Tongue (tissue), 2 donors: ENCODE measurements around the gene FHIT. TPM values are rescaled to one million over a fixed set of nuclear protein-coding genes. Genes with fewer than 3 reads are reported as not detected.
"Not testable (repeated sequence)": the region's sequence is repeated elsewhere in the genome, so short reads cannot be mapped to it uniquely, and the experiment has no call there.

Experiments
- DNase-seq: peaks from one replicate; pipeline ENCODE4 v3.0.0-alpha.2; 2015
- total RNA-seq: library from RNA; depleted of rRNA; stranded (reverse); fragments of >200 nt; gene quantifications from one replicate; pipeline ENCODE4 v1.2.3, GENCODE V29; 2014

The FHIT gene
- total RNA-seq, 1 donor from 2014 or later = 7.4 TPM

GRCh38 chr3:60703956-60704736 is 547.1 kb downstream of the FHIT start:
- DNase-seq = no peak

- DNase-seq = no peak
These were observed 548.2 kb downstream of the FHIT start for GRCh38 chr3:60703008-60703407.

- DNase-seq = no peak
These were observed 553.1 kb downstream of the FHIT start for GRCh38 chr3:60698117-60698516.

- DNase-seq = no peak
These were observed 554.1 kb downstream of the FHIT start for GRCh38 chr3:60697132-60697531.

GRCh38 chr3:60696428-60697125 is 554.7 kb downstream of the FHIT start:
- DNase-seq = no peak

- no peak for DNase-seq
These were observed 575.8 kb downstream of the FHIT start for GRCh38 chr3:60675424-60675823.

GRCh38 chr3:60674870-60675269 is 576.4 kb downstream of the FHIT start:
- DNase-seq = no peak

- DNase-seq = no peak
These were observed 578.1 kb downstream of the FHIT start for GRCh38 chr3:60673123-60673522.

DNA sequence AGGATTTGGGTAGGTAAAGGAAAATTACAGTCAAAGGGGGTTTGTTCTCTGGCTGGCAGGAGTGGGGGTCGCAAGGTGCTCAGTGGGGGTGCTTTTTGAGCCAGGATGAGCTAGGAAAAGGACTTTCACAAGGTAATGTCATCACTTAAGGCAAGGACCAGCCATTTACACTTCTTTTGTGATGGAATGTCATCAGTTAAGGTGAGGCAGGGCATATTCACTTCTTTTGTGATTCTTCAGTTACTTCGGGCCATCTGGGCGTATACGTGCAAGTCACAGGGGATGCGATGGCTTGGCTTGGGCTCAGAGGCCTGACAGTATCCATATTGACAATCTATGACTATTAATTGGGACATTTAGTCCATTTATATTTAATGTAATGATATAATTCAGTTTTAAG is 578.9 kb downstream of the FHIT start:
- DNase-seq = not testable (repeated sequence)

GRCh38 chr3:60669636-60670035 is 581.6 kb downstream of the FHIT start:
- DNase-seq = no peak

DNA sequence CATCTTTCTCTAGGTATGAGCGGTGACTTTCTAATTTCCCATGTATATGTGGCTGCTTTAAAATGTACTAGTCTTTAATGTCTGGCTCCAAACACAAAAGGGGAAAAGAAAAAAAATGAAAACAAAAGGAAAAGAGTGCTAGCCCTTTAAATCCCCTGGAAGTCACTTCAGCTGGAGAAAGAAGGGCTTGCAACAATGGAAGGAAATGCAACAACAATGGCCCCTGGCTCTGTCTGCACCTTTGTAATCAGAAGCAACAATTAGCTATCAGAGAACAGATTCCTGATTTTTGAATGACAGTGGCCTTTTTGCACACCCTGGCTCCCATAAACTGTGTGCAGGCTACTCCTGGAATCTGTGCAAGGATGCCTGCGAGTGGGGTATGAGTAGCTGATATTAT is 591.2 kb downstream of the FHIT start:
- no peak for DNase-seq

DNA sequence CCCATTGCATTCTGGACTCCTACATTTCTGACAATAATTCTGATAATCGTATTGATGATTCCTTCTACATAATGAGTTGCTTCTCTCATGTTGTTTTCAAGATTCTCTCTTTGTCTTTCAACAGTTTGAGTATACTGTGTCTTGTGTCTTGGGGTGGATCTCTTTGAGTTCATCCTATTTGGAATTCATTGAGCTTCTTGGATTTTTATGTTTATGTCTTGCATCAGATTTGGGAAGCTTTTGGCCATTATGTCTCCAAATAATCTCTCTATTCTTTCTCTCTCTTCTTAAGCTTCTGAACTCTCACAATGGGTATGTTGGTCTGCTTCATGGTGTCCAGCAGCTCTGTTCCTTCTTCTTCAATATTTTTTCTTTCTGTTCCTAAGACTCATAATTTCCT is 592.2 kb downstream of the FHIT start:
- DNase-seq = no peak

DNA sequence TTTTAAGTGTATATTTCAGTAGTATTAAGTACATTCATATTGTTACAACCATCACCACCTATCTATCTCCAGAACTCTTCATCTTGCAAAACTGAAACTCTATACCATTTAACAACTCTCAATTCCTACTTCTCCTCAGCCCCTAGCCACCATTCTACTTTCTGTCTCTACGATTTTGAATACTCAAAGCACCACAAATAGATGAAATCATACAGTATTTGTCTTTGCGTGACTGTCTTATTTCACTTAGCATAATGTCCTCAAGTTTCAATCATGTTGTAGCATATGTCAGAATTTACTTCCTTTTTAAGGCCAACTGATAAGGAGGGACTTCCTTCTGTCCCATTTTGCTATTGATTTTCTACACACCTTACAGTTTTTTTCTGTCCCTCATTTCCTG is 593.3 kb downstream of the FHIT start:
- no peak for DNase-seq

GRCh38 chr3:60652829-60653228 is 598.4 kb downstream of the FHIT start:
- no peak for DNase-seq

- no peak for DNase-seq
These were observed 599.5 kb downstream of the FHIT start for GRCh38 chr3:60651799-60652198.

DNA sequence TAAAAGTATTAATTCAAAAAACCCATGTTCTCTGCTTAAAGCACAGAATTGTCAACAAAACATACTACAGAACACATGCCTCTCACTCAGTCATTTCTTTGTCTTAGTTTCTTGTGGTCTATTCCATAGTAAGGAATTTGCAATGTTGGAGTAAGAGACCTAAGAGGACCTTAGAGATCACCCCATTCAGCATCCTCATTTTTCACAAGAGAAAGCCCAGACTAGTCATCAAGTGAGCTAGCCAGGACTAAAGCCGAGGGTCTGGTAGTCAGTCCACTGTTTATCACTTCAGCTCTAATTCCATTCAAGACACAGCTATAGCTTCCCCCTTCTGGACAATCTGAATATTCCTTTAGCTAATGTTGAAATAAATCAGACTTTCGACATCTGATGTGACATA is 601.1 kb downstream of the FHIT start:
- DNase-seq = no peak

DNA sequence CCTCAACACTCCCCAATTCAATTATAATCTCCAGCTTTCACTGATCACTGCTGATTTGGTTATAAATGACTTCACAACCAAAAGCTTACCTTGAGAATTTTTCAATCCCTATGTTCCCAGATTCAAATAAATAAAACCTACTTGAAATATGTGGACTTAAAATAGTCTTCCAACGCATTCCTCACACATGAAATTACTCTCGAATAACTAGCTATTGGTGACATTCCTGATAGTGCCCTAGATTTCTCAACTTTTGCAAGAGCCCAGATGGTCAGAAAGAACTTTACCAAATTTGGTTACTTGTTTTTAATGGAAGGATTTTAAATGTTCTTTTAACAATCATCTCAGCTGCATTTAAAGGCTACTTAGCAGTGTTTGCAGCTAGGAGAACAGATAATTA is 605.5 kb downstream of the FHIT start:
- no peak for DNase-seq

DNA sequence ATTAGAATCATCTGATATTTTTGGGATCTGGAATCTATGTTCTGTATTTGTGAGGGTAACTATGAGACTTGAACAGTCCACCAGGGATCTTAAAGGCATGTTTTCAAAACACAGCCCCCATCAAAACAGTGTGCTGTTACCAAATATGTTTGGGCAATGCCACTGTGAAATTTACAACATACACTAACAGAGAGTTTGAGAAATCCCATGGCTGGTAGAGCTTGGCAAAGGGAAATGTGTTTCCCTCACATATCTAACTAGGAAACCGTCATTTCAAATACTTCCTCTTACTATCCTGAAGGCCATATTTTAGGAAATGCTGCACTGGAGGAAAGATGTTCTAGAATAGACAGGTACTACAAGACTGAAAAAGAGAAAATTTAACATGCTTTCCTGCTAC is 607.4 kb downstream of the FHIT start:
- no peak for DNase-seq

GRCh38 chr3:60641354-60641753 is 609.9 kb downstream of the FHIT start:
- DNase-seq = no peak

- peak; percentile 86 for DNase-seq
These were observed 614.4 kb downstream of the FHIT start for GRCh38 chr3:60636846-60637245.

- peak; percentile 28 for DNase-seq
These were observed 617.6 kb downstream of the FHIT start for GRCh38 chr3:60633644-60634043.

GRCh38 chr3:60631509-60631908 is 619.7 kb downstream of the FHIT start:
- no peak for DNase-seq

- no peak for DNase-seq
These were observed 620.3 kb downstream of the FHIT start for GRCh38 chr3:60630953-60631352.

- DNase-seq = no peak
These were observed 621.4 kb downstream of the FHIT start for GRCh38 chr3:60629816-60630215.
